ENCODE measurements around the gene SH3BP5L.

SH3BP5L gene

DNA sequence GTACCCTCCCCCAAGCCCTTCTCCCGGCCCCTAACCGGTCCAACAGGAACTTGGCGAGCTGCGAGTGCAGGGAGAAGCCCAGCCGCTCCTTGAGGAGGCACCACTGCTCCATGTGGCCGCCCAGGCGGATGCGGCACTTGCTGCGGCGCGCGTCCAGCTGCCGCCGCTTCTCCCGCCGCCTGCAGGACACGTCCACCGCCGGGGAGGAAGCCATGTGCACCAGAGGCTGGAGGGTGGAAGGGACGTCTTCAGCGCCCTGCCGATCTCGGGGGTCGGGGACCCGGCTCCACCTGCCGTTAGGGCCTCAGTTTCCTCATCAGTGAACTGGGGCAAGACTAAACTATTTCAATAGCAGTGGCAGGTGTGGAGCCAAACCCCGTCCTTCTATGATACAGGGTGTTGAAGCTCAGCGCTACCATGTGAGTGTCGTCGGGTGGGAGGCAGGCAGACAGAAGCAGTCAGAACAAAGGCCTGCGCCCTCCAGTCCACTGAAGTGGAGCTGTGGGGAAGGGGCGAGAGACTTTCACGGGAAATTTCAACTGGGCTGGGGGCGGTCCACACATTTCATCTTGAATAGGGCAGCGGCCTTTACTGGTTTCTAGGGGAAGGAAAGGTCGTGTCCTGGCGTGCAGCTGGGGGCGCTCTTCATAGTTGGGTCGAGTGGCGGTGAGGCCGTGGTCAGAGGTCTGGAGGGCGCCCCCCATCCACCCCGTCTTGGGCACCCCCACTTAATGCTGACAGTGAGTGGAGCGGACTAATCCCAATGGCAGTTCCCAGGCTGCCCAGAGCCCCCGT lies 32.6 kb upstream of the SH3BP5L start:
- peak in 2 of 3 donors; percentile 10 to 84 for DNase-seq
- H3K4me3 ChIP-seq (ENCODE audit: control insufficient read depth in 1 of 7, extremely low read depth in 1 of 7, insufficient read depth in 4 of 7, low read depth in 2 of 7, low read length in 6 of 7) = peak overlapping the region; percentile 2 to 77 (median 70)
- peak overlapping the region in 1 of 2 experiments; percentile 84 for H3K27ac ChIP-seq (ENCODE audit: insufficient read depth in 1 of 2, low read depth in 1 of 2, low read length in 2 of 2, poor library complexity in 1 of 2, severe bottlenecking in 2 of 2)
- no peaks in the 10 kb centered on the region for H3K9me3 ChIP-seq (ENCODE audit: control extremely low read depth in 1 of 5, control insufficient read depth in 4 of 5, insufficient read depth in 2 of 5, low read depth in 1 of 5, low read length in 4 of 5)
- CTCF ChIA-PET = interaction anchor here (1.0 to 7.2 kb wide), 11 partner anchors 11 to 68 kb away, joined by 3 to 53 read pairs (median 7); partner anchors contain the start of gene ZNF672
- peaks cover 6 to 29% (median 14%) of the 10 kb centered on the region in 4 experiments for H3K36me3 ChIP-seq (ENCODE audit: control insufficient read depth in 4 of 4, insufficient read depth in 4 of 4, low read length in 3 of 4)
- peaks cover 2 to 39% (median 35%) of the 10 kb centered on the region in 4 experiments for H3K4me1 ChIP-seq (ENCODE audit: control extremely low read depth in 1 of 4, control insufficient read depth in 4 of 4, insufficient read depth in 4 of 4, low read length in 3 of 4)
- H3K27me3 ChIP-seq (replicated peaks in 2 of 5; ENCODE audit: control insufficient read depth in 4 of 5, insufficient read depth in 5 of 5, low read length in 4 of 5) = no peaks in the 10 kb centered on the region
- 2% methylated on average over 27 of the region's 45 CpGs for whole genome bisulfite sequencing (ENCODE audit: insufficient coverage)
- POLR2A ChIA-PET = interaction anchor here (1.1 to 2.8 kb wide), 4 partner anchors 15 to 47 kb away, joined by 3 to 17 read pairs (median 4); partner anchors contain the start of gene ZNF672

DNA sequence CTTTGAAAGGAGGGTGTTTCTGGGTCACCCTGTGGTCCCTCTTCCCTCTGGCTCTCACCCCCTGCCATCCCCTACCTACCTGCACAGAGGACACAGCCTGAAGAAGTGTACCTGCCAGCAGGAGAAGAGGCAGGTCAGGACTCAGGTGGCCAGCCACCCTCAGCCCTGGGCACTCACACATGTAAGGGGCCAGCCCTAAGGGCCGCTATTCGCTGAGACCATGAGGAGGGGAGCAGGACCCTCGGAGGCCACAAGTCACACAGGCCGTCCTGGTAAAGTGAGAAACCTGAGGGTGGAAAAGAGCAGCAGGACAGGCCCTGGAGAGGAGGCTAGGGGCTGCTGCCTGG lies 32.0 kb upstream of the SH3BP5L start:
- CTCF ChIA-PET = interaction anchor here (1.1 to 7.2 kb wide), 8 partner anchors 11 to 69 kb away, joined by 3 to 53 read pairs (median 8); partner anchors contain the start of gene ZNF672
- WGBS (ENCODE audit: insufficient coverage) = 14% methylated on average over 4 of the region's 4 CpGs
- Histone ChIP-seq H3K9me3 (ENCODE audit: control extremely low read depth in 1 of 5, control insufficient read depth in 4 of 5, insufficient read depth in 2 of 5, low read depth in 1 of 5, low read length in 4 of 5) (no peaks in the 10 kb centered on the region), H3K4me1 (ENCODE audit: control extremely low read depth in 1 of 4, control insufficient read depth in 4 of 4, insufficient read depth in 4 of 4, low read length in 3 of 4) (peaks cover 2 to 36% (median 30%) of the 10 kb centered on the region in 4 experiments), H3K27me3 (replicated peaks in 2 of 5; ENCODE audit: control insufficient read depth in 4 of 5, insufficient read depth in 5 of 5, low read length in 4 of 5) (no peaks in the 10 kb centered on the region), H3K36me3 (ENCODE audit: control insufficient read depth in 4 of 4, insufficient read depth in 4 of 4, low read length in 3 of 4) (peaks cover 6 to 35% (median 15%) of the 10 kb centered on the region in 4 experiments), H3K4me3 (ENCODE audit: control insufficient read depth in 1 of 7, extremely low read depth in 1 of 7, insufficient read depth in 4 of 7, low read depth in 2 of 7, low read length in 6 of 7) (peak overlapping the region; percentile 2 to 77 (median 70)), H3K27ac (ENCODE audit: insufficient read depth in 1 of 2, low read depth in 1 of 2, low read length in 2 of 2, poor library complexity in 1 of 2, severe bottlenecking in 2 of 2) (peak overlapping the region in 1 of 2 experiments; percentile 84)
- POLR2A ChIA-PET = interaction anchor here (1.3 to 2.8 kb wide), 3 partner anchors 16 to 48 kb away, joined by 4 to 17 read pairs (median 5); partner anchors contain the start of gene ZNF672
- no peak for DNase-seq

DNA sequence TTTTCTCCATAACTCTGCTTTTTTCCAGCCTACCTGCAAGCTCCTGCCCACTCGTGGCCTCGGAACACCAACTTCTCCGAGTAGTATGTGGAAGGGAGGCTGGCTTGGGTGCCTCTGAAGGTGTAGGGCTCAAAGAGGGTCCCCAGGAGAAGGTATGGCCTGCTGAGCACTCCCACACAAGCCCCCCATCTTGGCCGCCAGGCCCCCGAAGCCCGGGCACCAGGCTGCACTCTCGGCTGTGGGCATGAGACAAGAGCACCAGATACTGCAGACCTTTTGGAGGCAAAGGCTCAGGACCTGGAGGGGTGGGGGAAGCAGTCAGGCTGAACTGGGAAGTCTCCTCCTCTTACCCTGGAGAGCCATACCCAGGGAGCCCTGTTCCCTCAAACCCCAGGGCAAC lies 31.5 kb upstream of the SH3BP5L start:
- no peak for DNase-seq
- Histone ChIP-seq H3K4me1 (ENCODE audit: control extremely low read depth in 1 of 4, control insufficient read depth in 4 of 4, insufficient read depth in 4 of 4, low read length in 3 of 4) (peaks cover 2 to 39% (median 26%) of the 10 kb centered on the region in 4 experiments), H3K36me3 (ENCODE audit: control insufficient read depth in 4 of 4, insufficient read depth in 4 of 4, low read length in 3 of 4) (peaks cover 6 to 39% (median 17%) of the 10 kb centered on the region in 4 experiments), H3K9me3 (ENCODE audit: control extremely low read depth in 1 of 5, control insufficient read depth in 4 of 5, insufficient read depth in 2 of 5, low read depth in 1 of 5, low read length in 4 of 5) (no peaks in the 10 kb centered on the region), H3K27ac (ENCODE audit: insufficient read depth in 1 of 2, low read depth in 1 of 2, low read length in 2 of 2, poor library complexity in 1 of 2, severe bottlenecking in 2 of 2) (peak overlapping the region in 1 of 2 experiments; percentile 84), H3K27me3 (replicated peaks in 2 of 5; ENCODE audit: control insufficient read depth in 4 of 5, insufficient read depth in 5 of 5, low read length in 4 of 5) (no peaks in the 10 kb centered on the region), H3K4me3 (ENCODE audit: control insufficient read depth in 1 of 7, extremely low read depth in 1 of 7, insufficient read depth in 4 of 7, low read depth in 2 of 7, low read length in 6 of 7) (peak overlapping the region in 4 of 7 experiments; percentile 70 to 77 (median 71))
- CTCF ChIA-PET = interaction anchor here (1.4 to 7.2 kb wide), 2 partner anchors 14 to 28 kb away, joined by 3 to 53 read pairs; no protein-coding TSS in a partner anchor
- no CpG with 5 or more reads among the region's 7 CpGs for WGBS (ENCODE audit: insufficient coverage)
- POLR2A ChIA-PET = interaction anchor here (1.3 kb wide), 1 partner anchor 19 kb away, joined by 4 read pairs; the partner anchor contains the start of gene ZNF672

DNA sequence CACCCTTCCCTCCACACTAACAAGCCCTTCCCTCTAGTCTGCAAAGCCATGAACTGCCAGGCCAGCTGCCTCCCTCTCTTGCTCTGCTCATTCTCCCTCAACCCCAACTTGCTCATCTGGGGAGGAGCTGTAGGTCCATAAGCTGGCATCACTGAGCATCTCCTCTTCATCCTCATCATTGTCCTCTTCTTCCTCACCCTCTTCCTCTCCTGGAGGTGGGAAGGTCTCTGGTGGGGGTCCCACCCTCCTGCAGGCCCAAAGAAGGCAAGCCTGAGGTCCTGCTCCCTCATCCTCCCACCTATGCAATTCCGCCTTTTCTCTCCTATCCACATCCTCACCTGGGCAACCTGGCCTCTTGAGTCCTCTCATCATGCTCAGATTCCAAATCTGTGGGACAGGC lies 30.5 kb upstream of the SH3BP5L start:
- Histone ChIP-seq H3K4me1 (ENCODE audit: control extremely low read depth in 1 of 4, control insufficient read depth in 4 of 4, insufficient read depth in 4 of 4, low read length in 3 of 4) (peaks cover 2 to 40% (median 26%) of the 10 kb centered on the region in 4 experiments), H3K36me3 (ENCODE audit: control insufficient read depth in 4 of 4, insufficient read depth in 4 of 4, low read length in 3 of 4) (peaks cover 6 to 48% (median 21%) of the 10 kb centered on the region in 4 experiments), H3K27ac (ENCODE audit: insufficient read depth in 1 of 2, low read depth in 1 of 2, low read length in 2 of 2, poor library complexity in 1 of 2, severe bottlenecking in 2 of 2) (no peak overlapping the region), H3K27me3 (replicated peaks in 2 of 5; ENCODE audit: control insufficient read depth in 4 of 5, insufficient read depth in 5 of 5, low read length in 4 of 5) (no peaks in the 10 kb centered on the region), H3K9me3 (ENCODE audit: control extremely low read depth in 1 of 5, control insufficient read depth in 4 of 5, insufficient read depth in 2 of 5, low read depth in 1 of 5, low read length in 4 of 5) (no peaks in the 10 kb centered on the region), H3K4me3 (ENCODE audit: control insufficient read depth in 1 of 7, extremely low read depth in 1 of 7, insufficient read depth in 4 of 7, low read depth in 2 of 7, low read length in 6 of 7) (no peak overlapping the region)
- no CpG with 5 or more reads among the region's 1 CpG for WGBS (ENCODE audit: insufficient coverage)
- ChIA-PET CTCF (interaction anchor here (1.4 to 7.2 kb wide), 2 partner anchors 13 to 27 kb away, joined by 3 to 53 read pairs; no protein-coding TSS in a partner anchor), POLR2A (interaction anchor here (1.3 kb wide), 1 partner anchor 18 kb away, joined by 4 read pairs; the partner anchor contains the start of gene ZNF672)
- DNase-seq = no peak

DNA sequence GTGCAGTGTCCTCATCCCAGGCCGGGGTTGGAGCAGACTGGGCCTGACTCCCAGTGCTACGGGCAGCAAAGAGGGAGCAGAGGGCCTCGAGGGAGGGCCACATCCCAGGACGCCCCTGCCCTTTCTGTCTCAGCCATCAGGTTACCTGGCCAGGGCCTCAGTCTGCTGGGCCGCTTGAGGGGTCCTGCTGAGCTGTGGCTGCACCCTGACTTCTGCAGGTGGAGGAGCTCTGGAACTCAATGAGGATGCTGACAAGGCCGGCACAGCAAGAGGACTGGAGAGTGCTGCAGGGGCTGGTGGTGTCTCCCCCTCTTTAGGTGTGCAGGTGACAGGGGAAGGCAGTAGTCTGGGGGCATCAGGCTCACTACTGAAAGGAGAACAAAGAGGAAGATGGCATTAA lies 29.9 kb upstream of the SH3BP5L start:
- ChIA-PET POLR2A (no interaction called here), CTCF (interaction anchor here (7.2 kb wide), 1 partner anchor 12 kb away, joined by 53 read pairs; no protein-coding TSS in a partner anchor)
- Histone ChIP-seq H3K4me3 (ENCODE audit: control insufficient read depth in 1 of 7, extremely low read depth in 1 of 7, insufficient read depth in 4 of 7, low read depth in 2 of 7, low read length in 6 of 7) (no peak overlapping the region), H3K4me1 (ENCODE audit: control extremely low read depth in 1 of 4, control insufficient read depth in 4 of 4, insufficient read depth in 4 of 4, low read length in 3 of 4) (peaks cover 2 to 40% (median 26%) of the 10 kb centered on the region in 4 experiments), H3K27me3 (replicated peaks in 2 of 5; ENCODE audit: control insufficient read depth in 4 of 5, insufficient read depth in 5 of 5, low read length in 4 of 5) (no peaks in the 10 kb centered on the region), H3K36me3 (ENCODE audit: control insufficient read depth in 4 of 4, insufficient read depth in 4 of 4, low read length in 3 of 4) (peaks cover 6 to 53% (median 25%) of the 10 kb centered on the region in 4 experiments), H3K9me3 (ENCODE audit: control extremely low read depth in 1 of 5, control insufficient read depth in 4 of 5, insufficient read depth in 2 of 5, low read depth in 1 of 5, low read length in 4 of 5) (no peaks in the 10 kb centered on the region), H3K27ac (ENCODE audit: insufficient read depth in 1 of 2, low read depth in 1 of 2, low read length in 2 of 2, poor library complexity in 1 of 2, severe bottlenecking in 2 of 2) (no peak overlapping the region)
- DNase-seq = no peak
- 98% methylated on average over 5 of the region's 6 CpGs for WGBS (ENCODE audit: insufficient coverage)

DNA sequence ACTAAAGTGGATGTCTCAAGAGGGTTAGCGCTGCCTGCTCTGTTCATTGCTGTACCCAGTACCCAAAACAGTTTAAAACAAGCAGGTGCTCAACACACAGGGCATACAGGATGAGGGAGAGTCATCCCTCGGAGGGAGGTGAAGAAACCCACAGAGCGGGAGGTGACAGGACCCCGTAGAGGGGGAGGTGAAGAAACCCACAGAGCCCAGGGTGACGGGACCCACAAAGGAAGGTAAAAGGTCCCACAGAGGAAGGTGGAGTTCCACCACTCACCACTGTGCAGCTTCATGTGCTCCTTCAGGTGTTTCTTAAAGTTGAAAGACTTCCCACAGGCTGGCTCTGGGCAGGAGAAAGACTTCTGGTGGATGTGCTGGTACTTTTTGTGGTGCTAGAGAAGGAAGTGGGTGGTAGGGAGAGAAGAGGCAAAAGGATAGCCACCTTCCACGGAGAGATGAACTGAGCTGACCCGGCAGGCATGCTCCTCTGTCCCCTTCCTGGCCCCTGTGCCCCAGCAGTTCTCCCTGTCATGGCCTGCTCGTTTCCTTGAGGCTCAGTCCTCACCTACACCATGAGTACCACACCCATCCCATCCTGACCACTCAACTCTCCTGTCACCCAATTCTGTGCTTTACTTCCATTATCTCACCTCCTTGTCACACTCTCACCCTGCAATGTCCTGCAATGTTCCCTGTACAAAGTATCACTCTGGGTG lies 28.1 kb upstream of the SH3BP5L start:
- no peak for DNase-seq
- peaks cover 0 to 29% (median 17%) of the 10 kb centered on the region in 4 experiments for H3K4me1 ChIP-seq (ENCODE audit: control extremely low read depth in 1 of 4, control insufficient read depth in 4 of 4, insufficient read depth in 4 of 4, low read length in 3 of 4)
- H3K9me3 ChIP-seq (ENCODE audit: control extremely low read depth in 1 of 5, control insufficient read depth in 4 of 5, insufficient read depth in 2 of 5, low read depth in 1 of 5, low read length in 4 of 5) = no peaks in the 10 kb centered on the region
- CTCF ChIA-PET = interaction anchor here (7.2 kb wide), 1 partner anchor 10 kb away, joined by 53 read pairs; no protein-coding TSS in a partner anchor
- H3K27ac ChIP-seq (ENCODE audit: insufficient read depth in 1 of 2, low read depth in 1 of 2, low read length in 2 of 2, poor library complexity in 1 of 2, severe bottlenecking in 2 of 2) = peak overlapping the region in 1 of 2 experiments; percentile 29
- H3K4me3 ChIP-seq (ENCODE audit: control insufficient read depth in 1 of 7, extremely low read depth in 1 of 7, insufficient read depth in 4 of 7, low read depth in 2 of 7, low read length in 6 of 7) = no peak overlapping the region
- no peaks in the 10 kb centered on the region for H3K27me3 ChIP-seq (replicated peaks in 2 of 5; ENCODE audit: control insufficient read depth in 4 of 5, insufficient read depth in 5 of 5, low read length in 4 of 5)
- H3K36me3 ChIP-seq (ENCODE audit: control insufficient read depth in 4 of 4, insufficient read depth in 4 of 4, low read length in 3 of 4) = peaks cover 8 to 71% (median 41%) of the 10 kb centered on the region in 4 experiments
- 93% methylated on average over 6 of the region's 8 CpGs for WGBS (ENCODE audit: insufficient coverage)
- POLR2A ChIA-PET = no interaction called here
